Measurements from ENCODE around the gene ARHGAP26. TPM values are rescaled to one million over a fixed set of nuclear protein-coding genes. Genes with fewer than 3 reads are reported as not detected.

ARHGAP26 gene
- total RNA-seq, 1 experiment from 2014 or later, result 54.3 TPM

DNA sequence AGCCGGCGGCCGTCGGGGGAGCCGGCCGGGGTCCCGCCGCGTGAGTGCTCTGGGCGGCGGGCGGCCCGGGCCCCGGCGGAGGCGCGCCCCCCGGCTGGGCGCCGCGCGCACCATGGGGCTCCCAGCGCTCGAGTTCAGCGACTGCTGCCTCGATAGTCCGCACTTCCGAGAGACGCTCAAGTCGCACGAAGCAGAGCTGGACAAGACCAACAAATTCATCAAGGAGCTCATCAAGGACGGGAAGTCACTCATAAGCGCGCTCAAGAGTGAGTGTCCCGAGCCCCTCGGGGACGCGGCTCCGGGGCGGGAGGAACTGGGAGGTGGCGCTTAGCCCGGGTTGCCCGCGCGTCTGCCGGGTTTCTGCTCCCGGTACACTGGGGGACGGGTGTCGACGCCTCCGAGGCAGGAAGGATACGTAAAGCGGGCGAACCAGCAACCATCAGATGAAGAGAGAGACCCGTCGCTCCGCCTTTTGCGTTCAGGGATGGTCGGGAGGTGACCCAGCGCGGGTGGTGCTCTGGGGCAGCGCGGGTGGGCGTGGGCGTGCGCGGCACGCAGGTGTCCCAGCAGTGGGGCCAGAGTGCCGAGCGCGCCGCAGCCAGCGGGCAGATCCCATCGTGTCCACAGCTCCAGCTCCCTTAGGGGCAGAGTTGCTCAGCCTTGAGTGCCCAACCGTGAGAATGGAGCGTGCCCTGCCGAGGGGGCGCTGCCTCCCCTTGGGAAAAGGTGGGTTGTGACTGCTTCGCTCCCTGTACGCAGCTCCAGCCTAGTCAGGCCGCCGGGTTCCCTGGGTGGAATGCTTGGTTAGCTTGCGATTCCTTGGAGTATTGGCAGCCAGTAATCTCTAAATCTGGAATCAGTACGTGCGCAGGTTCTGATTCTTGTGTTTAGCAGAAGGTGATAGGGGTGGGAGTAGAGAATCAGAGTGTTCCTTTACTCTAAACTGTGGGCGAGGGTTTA, 753 bp downstream of the ARHGAP26 start:
- ChIA-PET POLR2A (interaction anchor here (0.6 to 5.2 kb wide), 32 partner anchors 8 to 1400 kb away, joined by 3 to 58 read pairs (median 4); partner anchors contain the start of genes DELE1, FGF1, HDAC3 and KCTD16), CTCF (interaction anchor here (0.5 to 8.5 kb wide), 22 partner anchors 8 to 716 kb away, joined by 3 to 143 read pairs (median 6); no protein-coding TSS in a partner anchor)
- peak overlapping the region; percentile 95 for H3K4me3 Mint-ChIP-seq (ENCODE audit: unreplicated experiment)
- H3K9me3 Mint-ChIP-seq (ENCODE audit: unreplicated experiment), result no peaks in the 10 kb centered on the region
- intact Hi-C loops (cut with micrococcal nuclease), result loop anchor here (1.0 to 2.0 kb wide), 6 partner anchors 22 to 104 kb away; no protein-coding TSS in a partner anchor
- H3K36me3 Mint-ChIP-seq (ENCODE audit: insufficient read depth, unreplicated experiment), result no peaks in the 10 kb centered on the region
- H3K27me3 Mint-ChIP-seq (ENCODE audit: insufficient read depth, unreplicated experiment), result no peaks in the 10 kb centered on the region
- no TSS peak for BruUV-seq (replicated peaks)
- TF ChIP-seq, protein P1, sequence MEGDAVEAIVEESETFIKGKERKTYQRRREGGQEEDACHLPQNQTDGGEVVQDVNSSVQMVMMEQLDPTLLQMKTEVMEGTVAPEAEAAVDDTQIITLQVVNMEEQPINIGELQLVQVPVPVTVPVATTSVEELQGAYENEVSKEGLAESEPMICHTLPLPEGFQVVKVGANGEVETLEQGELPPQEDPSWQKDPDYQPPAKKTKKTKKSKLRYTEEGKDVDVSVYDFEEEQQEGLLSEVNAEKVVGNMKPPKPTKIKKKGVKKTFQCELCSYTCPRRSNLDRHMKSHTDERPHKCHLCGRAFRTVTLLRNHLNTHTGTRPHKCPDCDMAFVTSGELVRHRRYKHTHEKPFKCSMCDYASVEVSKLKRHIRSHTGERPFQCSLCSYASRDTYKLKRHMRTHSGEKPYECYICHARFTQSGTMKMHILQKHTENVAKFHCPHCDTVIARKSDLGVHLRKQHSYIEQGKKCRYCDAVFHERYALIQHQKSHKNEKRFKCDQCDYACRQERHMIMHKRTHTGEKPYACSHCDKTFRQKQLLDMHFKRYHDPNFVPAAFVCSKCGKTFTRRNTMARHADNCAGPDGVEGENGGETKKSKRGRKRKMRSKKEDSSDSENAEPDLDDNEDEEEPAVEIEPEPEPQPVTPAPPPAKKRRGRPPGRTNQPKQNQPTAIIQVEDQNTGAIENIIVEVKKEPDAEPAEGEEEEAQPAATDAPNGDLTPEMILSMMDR (IDR thresholded peaks at IDR 0.05; ENCODE audit: unreplicated experiment), result no peak
- H3K4me1 Mint-ChIP-seq (ENCODE audit: insufficient read depth, unreplicated experiment), result peaks cover 21% of the 10 kb centered on the region
- H3K27ac Mint-ChIP-seq (ENCODE audit: low read depth, unreplicated experiment), result peak overlapping the region; percentile 33
- DNase-seq (ENCODE audit: unreplicated experiment), result peak; percentile 49

DNA sequence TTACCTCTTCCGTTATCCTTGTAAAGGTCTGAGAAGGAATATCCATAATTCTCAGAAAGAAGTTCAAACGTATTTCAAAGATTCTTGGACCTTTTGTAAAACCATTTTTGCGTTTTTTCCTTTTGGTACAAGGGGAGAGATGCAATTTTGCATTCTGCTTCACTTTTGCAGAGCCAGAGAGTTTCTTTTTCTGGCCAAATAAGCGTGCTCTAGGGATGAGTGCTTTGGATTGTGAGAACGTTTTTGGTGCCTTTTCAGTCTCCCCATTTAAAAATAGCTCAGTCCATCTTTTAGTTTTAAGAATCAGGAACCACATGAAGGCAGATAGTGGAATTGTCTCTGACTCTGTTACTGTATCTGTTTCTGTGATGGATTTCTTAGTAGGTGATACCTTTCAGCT, 1.5 kb downstream of the ARHGAP26 start:
- BruUV-seq (replicated peaks), result TSS peak; percentile 33
- TF ChIP-seq, protein P1 (IDR thresholded peaks at IDR 0.05; ENCODE audit: unreplicated experiment), result no peak
- Mint-ChIP-seq H3K27ac (ENCODE audit: low read depth, unreplicated experiment) (no peak overlapping the region), H3K9me3 (ENCODE audit: unreplicated experiment) (no peaks in the 10 kb centered on the region), H3K36me3 (ENCODE audit: insufficient read depth, unreplicated experiment) (no peaks in the 10 kb centered on the region), H3K4me3 (ENCODE audit: unreplicated experiment) (peak overlapping the region; percentile 95), H3K27me3 (ENCODE audit: insufficient read depth, unreplicated experiment) (no peaks in the 10 kb centered on the region), H3K4me1 (ENCODE audit: insufficient read depth, unreplicated experiment) (peaks cover 21% of the 10 kb centered on the region)
- intact Hi-C loops (cut with micrococcal nuclease), result loop anchor here (1.0 to 2.0 kb wide), 2 partner anchors 51 to 103 kb away; no protein-coding TSS in a partner anchor
- ChIA-PET CTCF (interaction anchor here (0.7 to 8.5 kb wide), 14 partner anchors 11 to 117 kb away, joined by 3 to 143 read pairs (median 9); no protein-coding TSS in a partner anchor), POLR2A (interaction anchor here (0.7 to 5.2 kb wide), 24 partner anchors 8 to 1399 kb away, joined by 3 to 58 read pairs (median 4); partner anchors contain the start of genes DELE1, FGF1, KCTD16 and YIPF5)
- DNase-seq (ENCODE audit: unreplicated experiment), result no peak

DNA sequence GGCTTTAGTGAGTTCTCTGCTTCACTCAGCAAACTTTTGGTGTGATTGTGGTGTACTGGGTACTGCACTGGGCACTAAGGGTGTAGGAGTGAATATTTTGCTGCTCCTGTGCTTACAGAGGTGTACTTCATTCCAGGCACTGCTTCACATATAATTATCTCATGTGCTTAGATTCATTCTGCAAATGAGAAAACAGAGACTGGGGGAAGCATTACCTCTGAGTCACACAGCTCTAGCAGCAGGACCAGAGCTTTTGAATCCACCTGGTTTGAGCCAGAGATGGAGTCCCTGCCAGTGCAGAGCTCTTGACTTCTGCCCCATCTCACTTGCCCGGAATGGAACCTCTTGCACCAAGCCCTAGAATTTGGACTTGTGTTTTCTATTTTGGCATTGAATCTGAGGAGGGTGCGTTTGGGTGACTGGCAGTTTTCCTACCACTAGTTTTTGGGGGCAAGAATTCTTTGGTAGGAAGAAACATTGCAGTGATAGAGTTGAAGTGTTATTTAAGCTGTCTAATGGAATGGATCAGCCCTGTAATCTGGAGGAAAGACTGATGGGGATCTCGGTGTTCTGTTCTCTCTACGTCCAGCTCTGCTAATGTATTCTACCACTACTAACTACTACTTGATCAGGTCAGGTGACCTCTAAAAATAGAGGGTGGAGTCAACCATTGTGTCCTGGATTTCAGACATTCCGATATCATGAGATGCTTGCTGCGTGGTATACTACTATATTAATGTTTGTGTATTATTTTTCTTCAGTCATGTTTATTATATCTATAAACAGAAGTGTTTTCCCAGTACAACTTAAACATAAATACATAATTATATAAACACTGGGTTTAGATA, 2.5 kb downstream of the ARHGAP26 start:
- H3K27ac Mint-ChIP-seq (ENCODE audit: low read depth, unreplicated experiment), result peak overlapping the region; percentile 28
- DNase-seq (ENCODE audit: unreplicated experiment), result no peak
- H3K27me3 Mint-ChIP-seq (ENCODE audit: insufficient read depth, unreplicated experiment), result no peaks in the 10 kb centered on the region
- BruUV-seq (replicated peaks), result no TSS peak
- no peaks in the 10 kb centered on the region for H3K36me3 Mint-ChIP-seq (ENCODE audit: insufficient read depth, unreplicated experiment)
- intact Hi-C loops (cut with micrococcal nuclease), result no loop called here
- H3K4me1 Mint-ChIP-seq (ENCODE audit: insufficient read depth, unreplicated experiment), result peaks cover 21% of the 10 kb centered on the region
- TF ChIP-seq, protein P1 (IDR thresholded peaks at IDR 0.05; ENCODE audit: unreplicated experiment), result no peak
- ChIA-PET POLR2A (interaction anchor here (0.6 to 5.2 kb wide), 12 partner anchors 8 to 102 kb away, joined by 3 to 58 read pairs (median 4); no protein-coding TSS in a partner anchor), CTCF (interaction anchor here (0.5 to 8.5 kb wide), 19 partner anchors 10 to 1180 kb away, joined by 3 to 143 read pairs (median 4); no protein-coding TSS in a partner anchor)
- H3K9me3 Mint-ChIP-seq (ENCODE audit: unreplicated experiment), result no peaks in the 10 kb centered on the region
- H3K4me3 Mint-ChIP-seq (ENCODE audit: unreplicated experiment), result no peak overlapping the region

Data from MCF 10A (cell line).